ENCODE results near the gene KPNA3. TPM values are rescaled to one million over a fixed set of nuclear protein-coding genes. Genes with fewer than 3 reads are reported as not detected.
"Not testable (repeated sequence)": the region's sequence is repeated elsewhere in the genome, so short reads cannot be mapped to it uniquely, and the experiment has no call there.

Gene KPNA3
- total RNA-seq, 1 donor: 36.7 TPM

DNA sequence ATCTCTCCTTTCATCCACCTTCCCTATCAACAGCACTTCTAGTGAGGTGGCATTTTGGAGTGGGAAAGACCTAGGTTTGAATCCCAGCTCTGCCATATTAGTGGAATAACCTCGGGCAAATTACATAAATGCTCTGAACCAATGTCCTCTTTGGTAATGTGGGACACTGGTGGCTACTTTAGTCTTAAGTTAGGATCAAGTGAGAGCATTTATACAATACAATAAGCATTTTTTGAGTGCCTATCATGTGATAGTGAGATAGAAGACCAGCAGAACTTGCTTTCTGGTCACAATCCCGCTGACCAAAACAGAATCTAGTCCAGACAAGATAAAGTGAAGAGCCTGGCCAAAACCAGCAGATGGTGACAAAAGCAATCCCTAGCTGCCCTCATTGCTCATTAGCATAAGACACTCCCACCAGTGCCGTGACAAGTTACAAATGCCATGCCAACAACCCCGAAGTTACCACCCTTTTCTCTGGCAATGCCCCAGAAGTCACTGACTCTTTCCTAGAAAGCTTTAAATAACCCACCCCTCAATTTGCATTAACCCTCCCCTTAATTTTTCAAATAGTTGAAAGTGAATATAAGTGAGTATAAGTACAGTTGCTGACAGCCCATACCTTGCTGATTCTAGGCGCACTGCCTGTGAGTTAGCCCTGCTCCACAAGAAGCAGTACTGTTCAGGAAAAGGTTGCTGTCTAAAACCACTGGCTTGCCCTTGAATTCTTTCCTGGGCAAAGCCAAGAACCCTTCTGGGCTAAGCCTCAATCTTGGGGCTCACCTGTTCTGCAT, 28.9 kb upstream of the KPNA3 start:
- DNase-seq (ENCODE audit: low read depth): no peak
- no peak overlapping the region for H3K4me3 ChIP-seq (ENCODE audit: low read depth, low read length)
- TF ChIP-seq, protein P1, sequence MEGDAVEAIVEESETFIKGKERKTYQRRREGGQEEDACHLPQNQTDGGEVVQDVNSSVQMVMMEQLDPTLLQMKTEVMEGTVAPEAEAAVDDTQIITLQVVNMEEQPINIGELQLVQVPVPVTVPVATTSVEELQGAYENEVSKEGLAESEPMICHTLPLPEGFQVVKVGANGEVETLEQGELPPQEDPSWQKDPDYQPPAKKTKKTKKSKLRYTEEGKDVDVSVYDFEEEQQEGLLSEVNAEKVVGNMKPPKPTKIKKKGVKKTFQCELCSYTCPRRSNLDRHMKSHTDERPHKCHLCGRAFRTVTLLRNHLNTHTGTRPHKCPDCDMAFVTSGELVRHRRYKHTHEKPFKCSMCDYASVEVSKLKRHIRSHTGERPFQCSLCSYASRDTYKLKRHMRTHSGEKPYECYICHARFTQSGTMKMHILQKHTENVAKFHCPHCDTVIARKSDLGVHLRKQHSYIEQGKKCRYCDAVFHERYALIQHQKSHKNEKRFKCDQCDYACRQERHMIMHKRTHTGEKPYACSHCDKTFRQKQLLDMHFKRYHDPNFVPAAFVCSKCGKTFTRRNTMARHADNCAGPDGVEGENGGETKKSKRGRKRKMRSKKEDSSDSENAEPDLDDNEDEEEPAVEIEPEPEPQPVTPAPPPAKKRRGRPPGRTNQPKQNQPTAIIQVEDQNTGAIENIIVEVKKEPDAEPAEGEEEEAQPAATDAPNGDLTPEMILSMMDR (IDR thresholded peaks at IDR 0.05; ENCODE audit: insufficient read depth, low read depth, low read length): peak; percentile 27

DNA sequence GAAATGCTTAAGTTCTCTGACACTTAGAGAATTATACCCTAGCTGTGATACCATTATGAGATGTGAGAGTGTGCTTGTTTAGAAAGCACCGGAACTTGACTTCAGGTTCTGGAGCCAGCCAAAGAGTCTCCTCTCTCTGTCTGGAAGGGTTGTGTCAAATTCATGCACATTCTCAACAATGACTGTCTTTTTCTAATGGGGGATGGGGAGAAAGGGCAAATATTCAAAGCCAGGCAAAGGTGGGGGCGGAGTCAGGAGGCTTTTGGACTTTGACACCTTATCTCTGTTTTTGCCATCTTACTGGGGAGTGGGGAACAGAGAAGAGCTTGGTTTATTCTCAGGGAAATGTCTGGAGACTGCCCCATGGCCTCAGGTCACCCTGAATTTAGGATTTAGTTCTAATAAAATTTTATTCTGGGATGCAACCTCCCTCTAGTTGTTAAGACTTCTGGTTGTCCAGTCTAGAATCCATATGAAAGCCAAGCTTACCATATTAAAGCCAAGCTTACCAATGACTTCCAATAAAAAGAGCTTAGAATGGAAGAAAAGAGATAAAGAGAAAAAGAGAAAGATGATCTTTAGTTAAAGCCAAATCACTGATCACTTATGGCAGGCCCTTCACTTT, 28.2 kb upstream of the KPNA3 start:
- H3K4me3 ChIP-seq (ENCODE audit: low read depth, low read length): no peak overlapping the region
- DNase-seq (ENCODE audit: low read depth): no peak
- TF ChIP-seq, protein P1 (IDR thresholded peaks at IDR 0.05; ENCODE audit: insufficient read depth, low read depth, low read length): no peak

DNA sequence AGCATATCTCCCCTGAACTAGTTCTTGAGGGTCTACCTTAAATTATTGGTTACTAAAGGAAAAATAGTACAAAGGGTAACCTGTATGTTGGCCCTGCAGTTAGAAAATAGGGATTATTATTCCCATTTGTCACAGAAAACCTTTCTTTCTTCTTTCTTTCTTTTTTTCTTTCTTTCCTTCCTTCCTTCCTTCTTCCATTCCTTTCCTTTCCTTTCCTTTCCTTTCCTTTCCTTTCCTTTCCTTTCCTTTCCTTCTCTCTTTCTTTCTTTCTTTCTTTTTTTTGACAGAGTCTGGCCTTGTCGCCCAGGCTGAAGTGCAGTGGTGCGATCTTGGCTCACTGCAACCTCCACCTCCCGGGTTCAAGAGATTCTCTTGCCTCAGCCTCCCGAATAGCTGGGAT, 23.6 kb upstream of the KPNA3 start:
- DNase-seq (ENCODE audit: low read depth); H3K4me3 ChIP-seq (ENCODE audit: low read depth, low read length): not testable (repeated sequence)

GRCh38 chr13:49814551-49815270, 22.2 kb upstream of the KPNA3 start:
- no peak overlapping the region for H3K4me3 ChIP-seq (ENCODE audit: low read depth, low read length)
- DNase-seq (ENCODE audit: low read depth): no peak
- TF ChIP-seq, protein P1 (IDR thresholded peaks at IDR 0.05; ENCODE audit: insufficient read depth, low read depth, low read length): no peak

DNA sequence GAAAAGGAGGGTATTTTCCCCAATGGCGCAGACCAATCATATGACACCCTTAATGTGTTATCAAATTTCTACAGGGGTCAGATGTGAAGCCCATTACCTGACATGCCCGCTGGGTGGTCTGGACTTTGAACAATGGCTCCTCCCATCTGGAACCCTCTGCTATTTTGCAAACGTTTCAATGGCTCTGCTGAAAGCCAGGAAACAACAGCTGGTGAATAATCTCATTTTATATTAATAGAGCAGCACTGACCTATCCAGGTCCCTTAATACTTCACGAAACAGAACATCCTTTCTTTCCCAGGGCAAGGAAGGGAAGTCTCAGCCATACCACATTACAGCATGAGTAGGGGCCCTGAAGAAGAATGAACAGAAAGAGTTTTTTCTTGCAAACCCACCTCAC, 20.3 kb upstream of the KPNA3 start:
- no peak overlapping the region for H3K4me3 ChIP-seq (ENCODE audit: low read depth, low read length)
- DNase-seq (ENCODE audit: low read depth): no peak
- TF ChIP-seq, protein P1 (IDR thresholded peaks at IDR 0.05; ENCODE audit: insufficient read depth, low read depth, low read length): no peak

GRCh38 chr13:49811527-49811908, 19.0 kb upstream of the KPNA3 start:
- TF ChIP-seq, protein P1 (IDR thresholded peaks at IDR 0.05; ENCODE audit: insufficient read depth, low read depth, low read length): no peak
- no peak overlapping the region for H3K4me3 ChIP-seq (ENCODE audit: low read depth, low read length)
- no peak for DNase-seq (ENCODE audit: low read depth)
